Panc1 (cell line): ENCODE measurements around the gene GSG1L. TPM values are rescaled to one million over a fixed set of nuclear protein-coding genes. Genes with fewer than 3 reads are reported as not detected.

Experiments used
- ATAC-seq: fragments of 200-7000 bp; cut with Tn5 transposase; 2 replicates; pipeline ENCODE4 v1.9.1; 2020; ENCODE audit warnings: mild to moderate bottlenecking, moderate library complexity
- BruUV-seq: library from RNA; stranded (reverse); fragments of 400-500 nt; replicated peaks from 2 replicates; lab custom pipeline; 2021; lab: Mats Ljungman, UMichigan
- CTCF ChIA-PET: fragments of 300-600 bp; sonication (Branson Sonifier 250); formaldehyde crosslinking; loops from one replicate; lab custom pipeline; 2022; ENCODE audit warnings: antibody characterized with exemption; lab: Charles Lee
- POLR2A ChIA-PET: fragments of 300-600 bp; sonication (Branson Sonifier 250); formaldehyde crosslinking; loops from one replicate; lab custom pipeline; 2022; ENCODE audit warnings: antibody characterized with exemption; lab: Charles Lee
- DNase-seq: peaks from one replicate; pipeline ENCODE4 v3.0.0-alpha.2; 2010; ENCODE audit warnings: low read depth, low spot score
- H3K27ac ChIP-seq: 2 replicates; pipeline ENCODE4 v1.5.1; 2011; ENCODE audit warnings: mild to moderate bottlenecking, low read length, inconsistent platforms
- H3K27me3 ChIP-seq: fragments of 200-500 bp; sonication (Bioruptor generic); 2 replicates; pipeline ENCODE4 v1.6.0; 2014; ENCODE audit warnings: low read length, inconsistent platforms; ENCODE audit not compliant: control insufficient read depth, insufficient read depth
- H3K36me3 ChIP-seq: fragments of 200-500 bp; sonication (Bioruptor generic); 2 replicates; pipeline ENCODE4 v1.5.1; 2014; ENCODE audit warnings: inconsistent platforms, mild to moderate bottlenecking, low read length, moderate library complexity; ENCODE audit not compliant: control insufficient read depth, insufficient read depth
- H3K4me1 ChIP-seq: 2 replicates; pipeline ENCODE4 v1.5.1; 2011; ENCODE audit warnings: inconsistent platforms, mild to moderate bottlenecking, low read length, moderate library complexity; ENCODE audit not compliant: control insufficient read depth, insufficient read depth
- H3K4me3 ChIP-seq, 2 experiments: 2 replicates each; pipeline ENCODE4 v1.5.1; 2011 to 2012; ENCODE audit warnings: low read depth in 2 of 2, low read length in 2 of 2, mild to moderate bottlenecking in 2 of 2, inconsistent platforms in 1 of 2, moderate library complexity in 1 of 2
- H3K9me3 ChIP-seq: fragments of 200-500 bp; sonication (Bioruptor generic); 2 replicates; pipeline ENCODE4 v1.5.1; 2014; ENCODE audit warnings: low read depth, mild to moderate bottlenecking, inconsistent platforms, low read length, moderate library complexity; ENCODE audit not compliant: control insufficient read depth, insufficient read depth
- POLR2AphosphoS5 ChIP-seq: IDR thresholded peaks from 2 replicates; pipeline ENCODE4 v1.6.1; 2012; ENCODE audit warnings: mild to moderate bottlenecking, low read depth, low read length, moderate library complexity
- SIN3A ChIP-seq: IDR thresholded peaks from 2 replicates; pipeline ENCODE4 v1.6.1; 2012; ENCODE audit warnings: low read depth, mild to moderate bottlenecking, low read length, moderate library complexity, borderline replicate concordance; ENCODE audit not compliant: insufficient read depth
- TCF7L2 ChIP-seq: IDR thresholded peaks from 2 replicates; pipeline ENCODE4 v1.6.1; 2011; ENCODE audit warnings: mild to moderate bottlenecking, low read depth, low read length, inconsistent platforms
- in situ Hi-C: cut with HindIII; loops from 2 replicates; pipeline ENCODE4 v1.10.0; 2016; ENCODE audit warnings: low sequenced_read_pairs, low pct_unique_long_range_greater_than_20kb
- intact Hi-C: fragments of 100-400 bp; cut with micrococcal nuclease; formaldehyde crosslinking; loops from one replicate; pipeline ENCODE4 v1.10.0; 2022; ENCODE audit not compliant: unreplicated experiment
- total RNA-seq: library from RNA; stranded (reverse); gene quantifications from one replicate; pipeline ENCODE4 v1.2.1, GENCODE V29; 2021; ENCODE audit not compliant: unreplicated experiment
- TF ChIP-seq, protein P1 (sequence below): fragments of 450-650 bp; IDR thresholded peaks from 2 replicates; pipeline ENCODE4 v1.5.1; 2017; ENCODE audit warnings: mild to moderate bottlenecking
- TF ChIP-seq, protein P2 (sequence below), 2 experiments: IDR thresholded peaks; 2 replicates each; pipeline ENCODE4 v1.6.1; 2011 to 2012; ENCODE audit warnings: low read depth in 2 of 2, control low read depth in 1 of 2, low read length in 1 of 2, mild to moderate bottlenecking in 1 of 2, moderate library complexity in 1 of 2; ENCODE audit not compliant: insufficient read depth in 1 of 2

The GSG1L gene
- total RNA-seq, 1 experiment from 2014 or later, result 0.08 TPM

DNA sequence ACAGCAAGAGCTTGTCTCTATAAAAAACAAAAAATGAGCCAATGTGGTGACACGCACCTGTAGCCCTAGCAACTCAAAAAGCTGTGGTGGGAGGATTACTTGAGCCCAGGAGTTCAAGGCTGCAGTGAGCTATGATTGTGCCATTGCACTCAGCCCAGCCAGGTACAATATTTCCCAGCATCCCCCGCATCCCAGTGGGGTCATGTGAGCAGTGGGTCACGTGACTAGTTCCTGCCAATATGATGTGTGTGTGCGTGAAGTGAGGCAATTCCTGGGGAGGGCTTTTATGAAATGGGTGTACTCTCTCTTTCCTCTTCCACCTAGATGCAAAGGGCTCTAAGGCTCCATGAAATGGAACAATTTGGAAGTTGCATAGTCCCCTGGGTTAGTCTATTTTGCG, 81.3 kb downstream of the GSG1L start:
- 0 out of 2 replicates have a peak, but pooled peaks cover 4% of the 10 kb centered on the region for H3K27me3 ChIP-seq

DNA sequence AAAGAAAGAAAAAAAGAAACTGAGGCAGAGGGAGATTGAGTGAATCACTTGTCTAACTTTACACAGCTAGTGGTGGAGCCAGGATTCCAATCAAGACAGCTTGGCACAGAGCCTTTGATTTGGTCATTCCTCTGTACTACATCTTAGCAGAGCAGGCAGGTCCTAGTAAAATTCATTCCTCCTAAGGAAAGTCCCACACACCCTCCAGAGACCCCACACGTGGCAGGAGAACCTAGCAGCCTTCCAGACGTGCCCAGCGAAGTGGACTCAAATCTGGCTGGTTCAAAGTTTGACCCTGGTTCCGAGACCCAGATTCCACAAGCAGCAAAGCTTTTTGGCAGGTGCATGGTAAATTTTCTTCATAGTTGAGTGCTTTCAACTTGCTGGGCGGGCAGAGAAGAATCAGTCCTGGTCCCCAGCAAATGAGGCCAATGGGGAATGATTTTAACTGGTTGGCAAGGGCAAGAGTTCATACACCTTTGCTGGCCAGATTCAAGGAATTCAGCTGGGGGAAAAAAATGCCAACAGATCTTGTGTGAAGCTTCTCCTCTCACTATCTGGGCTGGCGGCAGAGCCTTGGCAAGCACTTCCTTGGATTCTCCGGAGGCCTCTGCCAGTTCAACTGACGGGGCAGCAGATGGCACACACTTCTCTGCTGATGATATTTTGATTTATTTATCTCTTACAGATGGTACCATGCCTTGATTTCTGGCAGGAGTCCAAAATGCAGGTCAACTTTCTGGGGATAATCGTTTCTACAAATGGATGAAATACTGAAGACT, 82.4 kb downstream of the GSG1L start:
- H3K4me3 ChIP-seq, result no peak overlapping the region
- H3K4me1 ChIP-seq, result no peaks in the 10 kb centered on the region
- POLR2A ChIA-PET, result no interaction called here
- intact Hi-C loops (no loop called here), in situ Hi-C loops (no loop called here)
- TF ChIP-seq, protein P1, sequence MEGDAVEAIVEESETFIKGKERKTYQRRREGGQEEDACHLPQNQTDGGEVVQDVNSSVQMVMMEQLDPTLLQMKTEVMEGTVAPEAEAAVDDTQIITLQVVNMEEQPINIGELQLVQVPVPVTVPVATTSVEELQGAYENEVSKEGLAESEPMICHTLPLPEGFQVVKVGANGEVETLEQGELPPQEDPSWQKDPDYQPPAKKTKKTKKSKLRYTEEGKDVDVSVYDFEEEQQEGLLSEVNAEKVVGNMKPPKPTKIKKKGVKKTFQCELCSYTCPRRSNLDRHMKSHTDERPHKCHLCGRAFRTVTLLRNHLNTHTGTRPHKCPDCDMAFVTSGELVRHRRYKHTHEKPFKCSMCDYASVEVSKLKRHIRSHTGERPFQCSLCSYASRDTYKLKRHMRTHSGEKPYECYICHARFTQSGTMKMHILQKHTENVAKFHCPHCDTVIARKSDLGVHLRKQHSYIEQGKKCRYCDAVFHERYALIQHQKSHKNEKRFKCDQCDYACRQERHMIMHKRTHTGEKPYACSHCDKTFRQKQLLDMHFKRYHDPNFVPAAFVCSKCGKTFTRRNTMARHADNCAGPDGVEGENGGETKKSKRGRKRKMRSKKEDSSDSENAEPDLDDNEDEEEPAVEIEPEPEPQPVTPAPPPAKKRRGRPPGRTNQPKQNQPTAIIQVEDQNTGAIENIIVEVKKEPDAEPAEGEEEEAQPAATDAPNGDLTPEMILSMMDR, result no peak
- TF ChIP-seq SIN3A, result no peak
- TF ChIP-seq POLR2AphosphoS5, result no peak
- no peak for TF ChIP-seq TCF7L2
- TF ChIP-seq, protein P2, sequence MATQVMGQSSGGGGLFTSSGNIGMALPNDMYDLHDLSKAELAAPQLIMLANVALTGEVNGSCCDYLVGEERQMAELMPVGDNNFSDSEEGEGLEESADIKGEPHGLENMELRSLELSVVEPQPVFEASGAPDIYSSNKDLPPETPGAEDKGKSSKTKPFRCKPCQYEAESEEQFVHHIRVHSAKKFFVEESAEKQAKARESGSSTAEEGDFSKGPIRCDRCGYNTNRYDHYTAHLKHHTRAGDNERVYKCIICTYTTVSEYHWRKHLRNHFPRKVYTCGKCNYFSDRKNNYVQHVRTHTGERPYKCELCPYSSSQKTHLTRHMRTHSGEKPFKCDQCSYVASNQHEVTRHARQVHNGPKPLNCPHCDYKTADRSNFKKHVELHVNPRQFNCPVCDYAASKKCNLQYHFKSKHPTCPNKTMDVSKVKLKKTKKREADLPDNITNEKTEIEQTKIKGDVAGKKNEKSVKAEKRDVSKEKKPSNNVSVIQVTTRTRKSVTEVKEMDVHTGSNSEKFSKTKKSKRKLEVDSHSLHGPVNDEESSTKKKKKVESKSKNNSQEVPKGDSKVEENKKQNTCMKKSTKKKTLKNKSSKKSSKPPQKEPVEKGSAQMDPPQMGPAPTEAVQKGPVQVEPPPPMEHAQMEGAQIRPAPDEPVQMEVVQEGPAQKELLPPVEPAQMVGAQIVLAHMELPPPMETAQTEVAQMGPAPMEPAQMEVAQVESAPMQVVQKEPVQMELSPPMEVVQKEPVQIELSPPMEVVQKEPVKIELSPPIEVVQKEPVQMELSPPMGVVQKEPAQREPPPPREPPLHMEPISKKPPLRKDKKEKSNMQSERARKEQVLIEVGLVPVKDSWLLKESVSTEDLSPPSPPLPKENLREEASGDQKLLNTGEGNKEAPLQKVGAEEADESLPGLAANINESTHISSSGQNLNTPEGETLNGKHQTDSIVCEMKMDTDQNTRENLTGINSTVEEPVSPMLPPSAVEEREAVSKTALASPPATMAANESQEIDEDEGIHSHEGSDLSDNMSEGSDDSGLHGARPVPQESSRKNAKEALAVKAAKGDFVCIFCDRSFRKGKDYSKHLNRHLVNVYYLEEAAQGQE (IDR thresholded peaks at IDR 0.05; ENCODE audit: insufficient read depth in 1 of 2, low read depth in 2 of 2, low read length in 1 of 2), result no peak
- H3K36me3 ChIP-seq, result no peaks in the 10 kb centered on the region
- no peaks in the 10 kb centered on the region for H3K9me3 ChIP-seq
- no TSS peak for BruUV-seq
- CTCF ChIA-PET, result interaction anchor here (0.6 to 1.8 kb wide), 2 partner anchors 8 to 179 kb away, joined by 4 to 6 read pairs; no protein-coding TSS in a partner anchor
- no peak overlapping the region for H3K27ac ChIP-seq
- no peak for DNase-seq
- no peak for ATAC-seq
- peaks cover 6% of the 10 kb centered on the region; the same call in 1 of the 2 replicates for H3K27me3 ChIP-seq

More for the DNA sequence above, 81.3 kb downstream of the GSG1L start:
- DNase-seq, result no peak
- no peaks in the 10 kb centered on the region for H3K9me3 ChIP-seq
- no peak overlapping the region for H3K27ac ChIP-seq
- ChIA-PET CTCF (interaction anchor here (1.8 kb wide), 1 partner anchor 9 kb away, joined by 4 read pairs; no protein-coding TSS in a partner anchor), POLR2A (no interaction called here)
- no peak for ATAC-seq
- H3K4me1 ChIP-seq, result no peaks in the 10 kb centered on the region
- no peak overlapping the region for H3K4me3 ChIP-seq
- BruUV-seq, result no TSS peak
- intact Hi-C loops, result no loop called here
- in situ Hi-C loops, result no loop called here
- no peaks in the 10 kb centered on the region for H3K36me3 ChIP-seq
- no peak for TF ChIP-seq TCF7L2
- TF ChIP-seq, protein P2 (IDR thresholded peaks at IDR 0.05; ENCODE audit: insufficient read depth in 1 of 2, low read depth in 2 of 2, low read length in 1 of 2), result no peak
- TF ChIP-seq SIN3A, result no peak
- TF ChIP-seq, protein P1, result no peak
- TF ChIP-seq POLR2AphosphoS5, result no peak
